Measurements from ENCODE around the gene GRHL1. TPM values are rescaled to one million over a fixed set of nuclear protein-coding genes. Genes with fewer than 3 reads are reported as not detected.

GRHL1 gene
- total and polyA plus RNA-seq, 2 of the 8 experiments (the other 6 are each of a cell fraction or from before 2014, with no cell fraction given) = 1.3 to 3.6 TPM

GRCh38 chr2:10005461-10006235 is 54.2 kb downstream of the GRHL1 start (continued):
- TF ChIP-seq CHD7 (IDR thresholded peaks at IDR 0.05; ENCODE audit: insufficient replicate concordance, low read length) (no peak), CTCF (IDR thresholded peaks at IDR 0.05; ENCODE audit: control extremely low read depth in 1 of 3, insufficient read depth in 1 of 3, low read depth in 1 of 3, low read length in 3 of 3) (no peak), FOSL1 (IDR thresholded peaks at IDR 0.05; ENCODE audit: insufficient read depth, low read depth, low read length) (no peak), HDAC2 (IDR thresholded peaks at IDR 0.05; ENCODE audit: borderline replicate concordance in 1 of 2, low read depth in 2 of 2, low read length in 2 of 2) (no peak), RAD21 (IDR thresholded peaks at IDR 0.05 in 1 of 2, conservative IDR thresholded peaks at IDR 0.05 in 1 of 2; ENCODE audit: low read depth in 2 of 2, low read length in 2 of 2) (no peak), SAP30 (IDR thresholded peaks at IDR 0.05; ENCODE audit: insufficient read depth, insufficient replicate concordance, low read length) (no peak)

Measured in H1 (cell line).